Activated T-helper 1 cell treated with anti-CD3 and anti-CD28 coated beads, Interleukin-12 subunit alpha, Interleukin-12 subunit beta, Interleukin-2, Interleukin-4 antibody, amounts not matched to agents 30 ng/mL and 10 ng/mL and 1 ng/mL, durations not matched to agents 14 hours and 24 hours and 36 hours (primary cell): ENCODE data around the gene C10orf95. TPM values are rescaled to one million over a fixed set of nuclear protein-coding genes. Genes with fewer than 3 reads are reported as not detected.

Experiments used
- DNase-seq: peaks from one replicate; pipeline ENCODE4 v3.0.0; 2021; ENCODE audit warnings: low spot score
- H3K27ac Mint-ChIP-seq: one replicate; pipeline ENCODE4 v1.8.0; 2021; ENCODE audit warnings: mild to moderate bottlenecking, mixed read lengths
- H3K27me3 Mint-ChIP-seq: one replicate; pipeline ENCODE4 v1.8.0; 2022; ENCODE audit warnings: mild to moderate bottlenecking, moderate library complexity, mixed read lengths; ENCODE audit not compliant: insufficient read depth
- H3K36me3 Mint-ChIP-seq: one replicate; pipeline ENCODE4 v1.8.0; 2021; ENCODE audit warnings: low read depth, mixed read lengths
- H3K4me1 Mint-ChIP-seq: one replicate; pipeline ENCODE4 v1.8.0; 2021; ENCODE audit warnings: low read depth, mixed read lengths
- H3K4me3 Mint-ChIP-seq: one replicate; pipeline ENCODE4 v1.8.0; 2021; ENCODE audit warnings: mild to moderate bottlenecking, moderate library complexity, mixed read lengths
- H3K9me3 Mint-ChIP-seq: one replicate; pipeline ENCODE4 v1.8.0; 2021; ENCODE audit warnings: mixed read lengths
- intact Hi-C: fragments of 100-400 bp; cut with micrococcal nuclease; formaldehyde crosslinking; loops from one replicate; pipeline ENCODE4 v1.15.1; 2024
- total RNA-seq: library from RNA; stranded (reverse); gene quantifications from 2 replicates; pipeline ENCODE4 v1.2.3, GENCODE V29; 2022

Gene C10orf95
- total RNA-seq, 1 donor from 2014 or later = 0.29 TPM

DNA sequence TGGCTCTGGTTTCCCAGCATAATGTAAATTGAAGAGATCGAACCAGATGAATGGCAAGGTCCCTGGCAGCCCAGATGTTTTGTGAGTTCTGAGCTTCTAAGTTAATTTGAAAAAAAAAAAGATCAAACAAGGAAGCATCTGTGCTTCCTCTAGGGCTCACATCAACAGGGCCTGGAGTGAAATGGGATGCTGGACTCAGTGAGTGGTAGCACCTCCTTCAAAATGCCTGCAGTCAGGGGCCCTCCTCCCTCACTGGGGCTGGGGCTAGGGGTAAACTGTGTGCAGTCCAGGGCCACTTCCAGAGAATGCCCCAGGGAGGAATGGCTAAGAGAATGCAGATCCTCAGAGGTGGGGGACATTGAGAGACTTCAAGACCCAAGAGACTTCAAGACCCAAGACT, 13.0 kb downstream of the C10orf95 start:
- DNase-seq = no peak
- Mint-ChIP-seq H3K27me3 (no peaks in the 10 kb centered on the region), H3K36me3 (peaks cover 14% of the 10 kb centered on the region), H3K27ac (peak overlapping the region; percentile 57), H3K4me1 (peaks cover 56% of the 10 kb centered on the region), H3K4me3 (peak overlapping the region; percentile 76), H3K9me3 (no peaks in the 10 kb centered on the region)
- intact Hi-C loops = no loop called here

DNA sequence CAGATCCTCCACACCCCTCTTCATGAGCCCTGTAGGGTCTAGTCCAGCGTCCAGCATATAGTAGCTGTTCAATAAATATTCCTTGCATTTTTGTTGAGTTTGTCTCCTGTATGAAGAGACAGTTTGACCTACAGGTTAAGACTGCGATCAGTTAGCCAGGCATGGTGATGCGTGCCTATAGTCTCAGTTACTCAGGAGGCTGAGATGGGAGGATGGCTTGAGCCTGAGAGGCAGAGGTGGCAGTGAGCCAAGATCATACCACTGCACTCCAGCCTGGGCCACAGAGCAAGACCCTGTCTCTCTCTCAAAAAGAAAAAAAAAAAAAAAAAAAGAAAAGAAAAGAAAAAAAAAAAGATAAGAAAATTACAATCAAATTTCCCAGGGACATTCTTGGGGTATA, 13.8 kb downstream of the C10orf95 start:
- intact Hi-C loops = no loop called here
- Mint-ChIP-seq H3K4me3 (peak overlapping the region; percentile 98), H3K27me3 (no peaks in the 10 kb centered on the region), H3K9me3 (no peaks in the 10 kb centered on the region), H3K4me1 (peaks cover 59% of the 10 kb centered on the region), H3K36me3 (peaks cover 14% of the 10 kb centered on the region), H3K27ac (peak overlapping the region; percentile 57)
- DNase-seq = no peak

DNA sequence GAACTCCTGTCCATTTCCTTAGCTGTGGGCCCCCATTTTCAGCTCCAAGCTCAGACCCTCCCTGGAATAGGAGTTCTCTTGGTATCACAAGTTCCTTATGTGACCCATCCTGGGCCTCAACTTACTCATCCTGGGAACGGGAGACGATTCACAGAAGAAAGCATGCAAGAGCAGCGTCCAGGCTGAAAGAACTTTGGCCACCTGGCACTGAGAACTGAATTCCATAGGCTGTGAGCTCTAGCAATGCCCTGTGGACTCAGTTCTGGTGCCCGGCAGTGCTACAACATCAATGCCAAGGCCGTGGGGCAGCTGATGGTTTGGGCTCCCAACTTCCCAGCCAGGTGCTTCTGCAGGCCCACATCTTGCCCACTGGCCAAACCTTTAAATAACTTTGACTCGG, 15.0 kb downstream of the C10orf95 start:
- no peaks in the 10 kb centered on the region for H3K9me3 Mint-ChIP-seq
- intact Hi-C loops = no loop called here
- peaks cover 16% of the 10 kb centered on the region for H3K36me3 Mint-ChIP-seq
- no peak for DNase-seq
- H3K27ac Mint-ChIP-seq = peak overlapping the region; percentile 86
- H3K27me3 Mint-ChIP-seq = no peaks in the 10 kb centered on the region
- H3K4me3 Mint-ChIP-seq = peak overlapping the region; percentile 98
- H3K4me1 Mint-ChIP-seq = peaks cover 61% of the 10 kb centered on the region

DNA sequence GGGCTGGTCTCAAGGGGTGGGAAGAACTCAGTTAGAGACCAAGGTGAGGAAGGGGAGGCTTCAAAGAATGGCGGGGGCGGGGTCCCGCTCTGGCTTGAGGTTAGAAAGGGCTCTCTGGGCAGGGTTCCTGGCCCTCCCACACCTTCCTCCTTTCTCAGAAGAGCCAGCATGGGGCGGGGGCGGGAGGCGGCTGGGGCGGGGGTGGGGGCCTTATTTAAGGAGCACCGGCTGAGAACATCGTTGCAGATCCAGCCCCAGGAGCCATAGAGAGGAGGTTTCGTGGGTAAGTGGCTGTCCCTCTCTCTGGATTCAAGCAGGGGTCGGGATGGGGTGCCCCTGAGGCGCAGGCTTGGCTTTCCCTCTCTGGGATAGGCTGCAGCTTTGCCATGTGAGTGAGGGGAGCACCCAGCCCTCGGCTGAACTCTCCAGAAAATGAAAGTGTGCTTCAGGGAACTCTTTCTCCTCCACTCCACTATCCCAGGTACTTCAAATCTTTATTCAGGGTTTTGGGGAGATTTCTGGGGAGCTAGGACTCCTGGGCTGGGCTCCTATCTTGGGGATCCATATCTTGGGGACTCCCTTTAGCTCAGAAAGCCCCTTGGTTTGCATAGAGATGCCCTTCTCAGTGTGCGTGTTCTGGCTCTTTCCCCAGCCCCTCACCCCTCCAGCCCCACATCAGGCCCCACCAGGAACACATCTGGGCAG, 15.7 kb downstream of the C10orf95 start:
- no peaks in the 10 kb centered on the region for H3K27me3 Mint-ChIP-seq
- peaks cover 62% of the 10 kb centered on the region for H3K4me1 Mint-ChIP-seq

DNA sequence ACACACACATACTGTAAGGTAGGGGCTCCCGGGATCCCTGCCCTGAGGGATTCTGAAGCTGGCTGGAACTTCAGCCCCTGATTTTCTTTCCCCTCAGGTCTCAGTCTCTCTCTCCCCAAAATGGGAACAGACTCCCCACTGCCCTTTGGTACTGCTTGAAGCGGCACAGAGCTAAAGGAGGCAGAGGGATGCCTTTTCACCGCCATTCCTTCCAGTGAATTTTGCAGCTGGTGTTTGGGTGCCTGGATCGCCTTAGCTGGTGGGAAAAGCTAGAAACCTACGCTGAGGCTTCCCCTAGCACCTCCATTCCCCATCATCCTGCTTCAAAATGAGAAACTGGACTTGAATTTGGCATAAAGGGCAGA, 16.2 kb downstream of the C10orf95 start:
- H3K4me1 Mint-ChIP-seq = peaks cover 62% of the 10 kb centered on the region
- DNase-seq = no peak
- peak overlapping the region; percentile 86 for H3K27ac Mint-ChIP-seq
- no peaks in the 10 kb centered on the region for H3K9me3 Mint-ChIP-seq
- intact Hi-C loops = loop anchor here (1.0 kb wide), 1 partner anchor 15 kb away; no protein-coding TSS in a partner anchor
- H3K36me3 Mint-ChIP-seq = peaks cover 19% of the 10 kb centered on the region
- no peaks in the 10 kb centered on the region for H3K27me3 Mint-ChIP-seq
- H3K4me3 Mint-ChIP-seq = peak overlapping the region; percentile 98

More for the DNA sequence above, 15.7 kb downstream of the C10orf95 start:
- H3K27ac Mint-ChIP-seq = peak overlapping the region; percentile 86
- DNase-seq = peak; percentile 61
- peaks cover 16% of the 10 kb centered on the region for H3K36me3 Mint-ChIP-seq
- H3K9me3 Mint-ChIP-seq = no peaks in the 10 kb centered on the region
- intact Hi-C loops = loop anchor here (1.0 kb wide), 1 partner anchor 15 kb away; no protein-coding TSS in a partner anchor
- peak overlapping the region; percentile 98 for H3K4me3 Mint-ChIP-seq

DNA sequence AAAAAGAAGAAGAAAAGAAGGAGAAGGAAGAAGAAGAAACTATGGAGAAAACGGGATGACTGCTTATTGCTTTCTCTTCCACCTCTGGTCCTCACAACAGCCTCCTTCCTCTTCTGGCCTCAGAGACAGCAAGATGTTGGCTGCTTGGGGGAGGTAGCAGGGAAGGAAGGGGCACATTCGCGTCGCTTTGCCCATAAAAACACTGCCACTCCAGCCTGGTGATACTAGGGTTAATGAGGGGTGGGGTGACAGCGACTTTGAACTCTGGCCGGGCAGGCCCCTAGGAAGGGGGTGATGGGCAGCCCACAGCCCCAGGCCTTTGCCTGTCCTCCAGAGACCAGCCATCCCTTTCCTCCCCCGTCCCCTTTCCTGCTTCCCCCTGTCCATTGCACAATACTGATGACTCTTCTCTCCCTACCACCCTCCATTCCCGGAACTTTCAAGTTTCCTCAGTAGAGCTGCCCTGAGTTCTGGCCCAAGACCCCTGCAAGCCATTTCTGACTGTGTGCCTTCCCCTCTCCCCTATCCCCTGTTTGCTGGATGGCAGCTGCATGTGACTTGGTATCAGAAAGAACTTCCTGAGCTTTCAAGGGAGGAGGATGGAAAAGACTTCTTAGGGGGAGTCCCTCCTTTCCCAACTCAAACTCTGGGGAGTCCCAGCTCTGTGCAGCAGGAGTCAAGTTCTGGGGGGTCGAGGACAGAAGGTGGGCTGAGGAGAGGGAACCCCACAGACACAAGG, 16.8 kb downstream of the C10orf95 start:
- peaks cover 19% of the 10 kb centered on the region for H3K36me3 Mint-ChIP-seq
- DNase-seq = no peak
- peaks cover 62% of the 10 kb centered on the region for H3K4me1 Mint-ChIP-seq
- H3K27me3 Mint-ChIP-seq = no peaks in the 10 kb centered on the region
- peak overlapping the region; percentile 86 for H3K27ac Mint-ChIP-seq
- no peaks in the 10 kb centered on the region for H3K9me3 Mint-ChIP-seq
- peak overlapping the region; percentile 98 for H3K4me3 Mint-ChIP-seq
- intact Hi-C loops = loop anchor here (1.0 kb wide), 1 partner anchor 16 kb away; no protein-coding TSS in a partner anchor

DNA sequence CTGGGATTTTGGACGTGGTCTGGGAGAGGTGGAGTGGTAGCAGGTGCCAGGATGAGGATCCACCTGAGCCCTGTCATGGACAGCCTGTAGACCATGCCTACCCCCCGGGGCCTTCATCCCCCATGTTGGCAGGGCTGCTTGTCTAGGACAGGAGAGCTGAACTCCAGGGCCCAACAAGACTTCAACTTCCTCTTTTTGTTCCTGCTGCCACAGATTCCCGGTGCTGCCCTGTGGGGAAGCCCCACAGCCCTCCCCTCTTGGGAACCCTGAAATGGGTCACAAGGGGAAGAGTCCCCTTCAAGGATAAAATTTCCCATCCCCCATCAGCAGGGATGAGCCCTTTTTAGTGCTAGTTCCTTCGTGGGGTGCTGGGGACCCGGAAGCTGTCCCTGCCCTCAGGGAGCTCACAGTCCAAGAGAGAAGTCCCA, 17.7 kb downstream of the C10orf95 start:
- no peaks in the 10 kb centered on the region for H3K9me3 Mint-ChIP-seq
- peak overlapping the region; percentile 95 for H3K4me3 Mint-ChIP-seq
- peaks cover 19% of the 10 kb centered on the region for H3K36me3 Mint-ChIP-seq
- no peaks in the 10 kb centered on the region for H3K27me3 Mint-ChIP-seq
- intact Hi-C loops = no loop called here
- no peak for DNase-seq
- H3K27ac Mint-ChIP-seq = peak overlapping the region; percentile 94
- peaks cover 62% of the 10 kb centered on the region for H3K4me1 Mint-ChIP-seq

DNA sequence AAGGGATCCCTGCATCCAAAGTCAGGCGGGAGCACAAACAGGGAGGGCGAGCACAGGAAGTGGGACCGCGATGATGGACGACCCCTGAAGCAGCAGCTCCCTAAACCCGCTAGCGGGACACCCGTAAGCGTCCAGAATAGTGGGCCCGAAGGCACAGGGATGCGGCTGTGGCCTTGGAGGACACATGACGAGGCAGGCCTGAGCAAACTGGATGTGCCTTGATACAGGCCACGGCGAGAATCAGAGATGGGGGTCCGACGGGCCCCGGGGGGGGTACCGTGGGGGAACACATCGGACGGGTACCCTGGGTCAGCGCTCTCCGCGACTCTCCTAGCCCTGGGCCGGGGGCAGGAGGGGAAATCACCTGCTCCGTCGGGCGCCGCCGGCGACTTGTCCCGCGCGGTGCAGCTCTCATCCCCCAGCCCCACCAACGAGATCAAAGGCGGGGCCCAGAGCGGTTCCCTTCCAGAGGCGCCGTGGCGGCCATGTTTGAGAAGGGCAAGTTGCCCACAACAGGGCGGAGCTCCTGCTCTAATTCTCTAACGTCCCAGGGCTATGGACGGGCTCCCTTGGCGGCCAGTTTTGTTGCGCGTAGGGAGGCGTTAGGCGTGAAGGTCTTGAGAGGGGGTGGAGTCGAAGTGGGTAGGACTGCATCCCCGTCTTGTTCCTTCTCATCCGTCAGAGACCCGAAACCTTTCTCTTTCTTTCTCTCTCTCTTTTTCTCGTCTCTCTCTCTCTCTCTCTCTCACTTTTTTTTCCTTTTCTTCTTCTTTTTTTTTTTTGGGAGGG, 19.0 kb downstream of the C10orf95 start, which contains the start of gene CUEDC2:
TSS of gene CUEDC2 (minus strand) at position 413 of the 789 bp plus-strand sequence. CDS start 7,386 bp downstream, outside the sequence.
- intact Hi-C loops = loop anchor here (1.0 kb wide), 7 partner anchors 11 to 300 kb away; partner anchors contain the start of genes ACTR1A, GBF1 and NFKB2
- Mint-ChIP-seq H3K27me3 (no peaks in the 10 kb centered on the region), H3K9me3 (no peaks in the 10 kb centered on the region), H3K4me1 (peaks cover 55% of the 10 kb centered on the region), H3K36me3 (peaks cover 14% of the 10 kb centered on the region), H3K27ac (peak within 1 kb of the TSS; percentile 94), H3K4me3 (peak within 1 kb of the TSS; percentile 95)
- DNase-seq = peak; percentile 95

DNA sequence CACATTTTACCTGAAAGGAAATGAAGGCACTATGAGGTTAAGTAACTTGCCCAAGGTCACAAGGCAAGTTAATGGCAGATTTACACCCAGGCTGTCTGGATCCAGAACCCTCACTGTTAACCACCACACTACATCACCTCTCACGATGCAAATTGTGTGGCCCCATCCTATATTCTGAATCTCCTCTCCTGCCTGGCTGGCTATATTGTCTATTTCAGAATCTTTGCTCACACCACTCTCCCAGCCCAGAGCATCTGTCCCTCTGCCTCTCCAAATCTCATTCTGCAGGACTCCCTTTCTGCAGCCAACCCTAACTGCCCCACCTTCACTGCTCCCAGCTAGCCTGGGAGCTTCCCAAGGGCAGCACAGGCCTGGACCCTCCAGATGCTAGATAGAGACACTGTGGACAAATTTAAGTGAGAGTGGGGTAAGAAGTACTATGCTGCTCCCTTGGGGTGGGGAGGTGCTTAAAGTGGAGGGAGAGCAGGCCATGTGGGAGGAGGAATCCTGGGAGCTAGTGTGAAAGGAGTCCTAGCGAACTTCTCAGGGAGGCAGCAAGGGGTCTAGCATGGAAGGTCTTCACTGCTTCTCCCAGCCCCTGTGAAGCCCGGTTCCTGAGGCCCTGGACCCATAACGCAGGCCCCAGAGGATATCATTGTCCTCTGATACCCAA, 19.8 kb downstream of the C10orf95 start:
- Mint-ChIP-seq H3K27ac (peak overlapping the region; percentile 94), H3K9me3 (no peaks in the 10 kb centered on the region), H3K36me3 (peaks cover 14% of the 10 kb centered on the region), H3K4me1 (peaks cover 53% of the 10 kb centered on the region), H3K27me3 (no peaks in the 10 kb centered on the region), H3K4me3 (peak overlapping the region; percentile 95)
- intact Hi-C loops = loop anchor here (1.0 kb wide), 7 partner anchors 10 to 299 kb away; partner anchors contain the start of genes ACTR1A, GBF1 and NFKB2
- no peak for DNase-seq

DNA sequence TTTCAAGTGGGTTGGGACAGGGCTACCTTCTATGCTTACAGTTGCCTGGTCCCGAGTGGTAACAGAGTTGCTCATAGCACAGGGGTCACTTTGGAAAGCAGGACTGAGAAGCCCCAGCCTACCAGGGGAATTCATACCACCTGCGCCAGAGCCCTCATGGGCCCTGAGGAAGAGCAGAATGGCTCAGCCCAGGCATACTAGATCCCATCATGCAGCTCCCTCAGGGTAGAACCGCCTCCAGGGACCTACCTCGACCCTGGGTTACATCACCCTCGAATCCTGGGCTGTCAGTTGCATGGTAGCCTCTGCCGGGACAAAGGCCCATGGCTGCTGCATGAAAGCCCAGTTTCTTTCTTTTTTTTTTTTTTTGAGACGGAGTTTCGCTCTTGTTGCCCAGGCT, 21.9 kb downstream of the C10orf95 start:
- intact Hi-C loops = no loop called here

DNA sequence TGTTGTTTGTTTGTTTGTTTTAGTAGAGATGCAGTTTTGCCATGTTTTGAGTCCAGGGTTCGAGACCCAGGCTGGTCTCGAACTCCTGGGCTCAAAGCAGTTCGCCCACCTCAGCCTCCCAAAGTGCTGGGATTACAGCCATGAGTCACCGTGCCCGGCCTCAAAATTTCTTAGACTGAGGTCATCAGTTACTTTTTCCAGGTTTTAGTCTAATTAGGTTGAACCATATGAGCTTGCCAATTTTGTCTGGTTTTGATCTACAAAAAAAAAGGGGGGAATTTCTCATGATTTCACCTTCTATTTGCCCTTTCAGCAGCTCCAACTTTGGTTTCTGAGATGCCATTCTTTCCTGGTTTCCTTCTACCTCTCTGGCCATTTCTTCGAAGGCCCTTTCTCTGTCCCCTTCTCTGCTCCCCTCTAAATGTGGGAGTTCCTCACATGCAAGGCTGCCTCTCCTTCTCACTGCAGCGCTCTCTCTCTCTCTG, 24.5 kb downstream of the C10orf95 start:
- peaks cover 21% of the 10 kb centered on the region for H3K36me3 Mint-ChIP-seq
- no peak overlapping the region for H3K4me3 Mint-ChIP-seq
- DNase-seq = no peak
- H3K27me3 Mint-ChIP-seq = no peaks in the 10 kb centered on the region
- no peaks in the 10 kb centered on the region for H3K9me3 Mint-ChIP-seq
- peaks cover 30% of the 10 kb centered on the region for H3K4me1 Mint-ChIP-seq
- H3K27ac Mint-ChIP-seq = no peak overlapping the region
- intact Hi-C loops = no loop called here

More for the DNA sequence above, 21.9 kb downstream of the C10orf95 start:
- Mint-ChIP-seq H3K4me3 (no peak overlapping the region), H3K4me1 (peaks cover 33% of the 10 kb centered on the region), H3K27ac (no peak overlapping the region), H3K27me3 (no peaks in the 10 kb centered on the region), H3K36me3 (peaks cover 10% of the 10 kb centered on the region), H3K9me3 (no peaks in the 10 kb centered on the region)
- DNase-seq = no peak

DNA sequence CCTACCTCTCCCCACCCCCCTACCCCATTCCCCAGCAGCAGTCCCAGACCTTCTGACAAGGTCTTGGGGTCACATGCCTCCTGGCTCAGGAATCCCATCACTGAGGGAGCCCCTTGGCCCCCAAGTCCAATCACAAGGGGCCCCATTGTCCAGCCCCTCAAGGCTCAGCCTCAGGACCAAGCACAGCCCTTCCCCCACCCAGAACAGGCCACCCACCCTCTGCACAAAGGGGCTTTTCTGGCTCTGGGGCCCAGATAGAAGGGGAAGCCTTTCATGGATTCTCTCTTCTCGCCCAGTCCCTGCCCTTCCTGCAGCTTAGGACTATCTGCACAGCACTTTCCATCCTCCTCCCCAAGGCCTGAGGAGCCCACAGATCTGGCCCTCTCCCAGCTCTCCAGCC, 25.9 kb downstream of the C10orf95 start:
- peaks cover 19% of the 10 kb centered on the region for H3K36me3 Mint-ChIP-seq
- DNase-seq = no peak
- H3K27ac Mint-ChIP-seq = no peak overlapping the region
- H3K4me3 Mint-ChIP-seq = no peak overlapping the region
- peaks cover 29% of the 10 kb centered on the region for H3K4me1 Mint-ChIP-seq
- H3K27me3 Mint-ChIP-seq = no peaks in the 10 kb centered on the region
- intact Hi-C loops = no loop called here
- H3K9me3 Mint-ChIP-seq = no peaks in the 10 kb centered on the region
